Endothelial cell of umbilical vein (primary cell): ENCODE data around the gene FUT4.

Source experiments
- CTCF ChIP-seq, 2 donors: IDR thresholded peaks; 1 replicate in 1 of 2; 2 replicates in 1 of 2; pipeline ENCODE4 v1.5.1; 2011; ENCODE audit warnings: low read length in 2 of 2, mild to moderate bottlenecking in 2 of 2, moderate library complexity in 2 of 2, control low read depth in 1 of 2, inconsistent platforms in 1 of 2, low read depth in 1 of 2; ENCODE audit not compliant: insufficient read depth in 1 of 2; ENCODE audit errors: extremely low read depth in 1 of 2
- EZH2 ChIP-seq: IDR thresholded peaks from 2 replicates; pipeline ENCODE4 v1.6.1; 2012; ENCODE audit warnings: borderline replicate concordance, low read depth, mild to moderate bottlenecking, moderate library complexity, low read length, inconsistent platforms; ENCODE audit not compliant: severe bottlenecking
- GATA2 ChIP-seq: IDR thresholded peaks from 2 replicates; pipeline ENCODE4 v1.7.0; 2011; ENCODE audit warnings: low read depth, mild to moderate bottlenecking, moderate library complexity, mixed read lengths, low read length; ENCODE audit not compliant: insufficient read length, insufficient read depth
- JUN ChIP-seq: IDR thresholded peaks from 2 replicates; pipeline ENCODE4 v1.6.1; 2011; ENCODE audit warnings: borderline replicate concordance, low read depth; ENCODE audit not compliant: insufficient read length, insufficient read depth
- MYC ChIP-seq: IDR thresholded peaks from one replicate; pipeline ENCODE4 v1.6.1; 2011; ENCODE audit warnings: mild to moderate bottlenecking, low read depth, low read length
- POLR2A ChIP-seq: IDR thresholded peaks from 2 replicates; pipeline ENCODE4 v1.6.1; 2012; ENCODE audit warnings: low read depth, mild to moderate bottlenecking, control low read depth, low read length
- POLR2AphosphoS5 ChIP-seq: IDR thresholded peaks from 2 replicates; pipeline ENCODE4 v1.6.1; 2012; ENCODE audit warnings: low read depth, mild to moderate bottlenecking, control low read depth, low read length, moderate library complexity; ENCODE audit not compliant: insufficient read depth
- TF ChIP-seq, protein P1 (sequence below): IDR thresholded peaks from 2 replicates; pipeline ENCODE4 v1.6.1; 2011; ENCODE audit not compliant: insufficient read depth, insufficient read length

GRCh38 chr11:94526645-94527438 is 16.9 kb upstream of the FUT4 start:
- TF ChIP-seq POLR2AphosphoS5 (no peak), JUN (no peak), CTCF (IDR thresholded peaks at IDR 0.05; ENCODE audit: extremely low read depth in 1 of 2, insufficient read depth in 1 of 2, low read depth in 1 of 2, low read length in 2 of 2) (no peak), POLR2A (no peak), MYC (no peak), EZH2 (no peak), GATA2 (no peak)
- TF ChIP-seq, protein P1, sequence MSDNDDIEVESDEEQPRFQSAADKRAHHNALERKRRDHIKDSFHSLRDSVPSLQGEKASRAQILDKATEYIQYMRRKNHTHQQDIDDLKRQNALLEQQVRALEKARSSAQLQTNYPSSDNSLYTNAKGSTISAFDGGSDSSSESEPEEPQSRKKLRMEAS, result no peak
